Panc1 (cell line): Measurements from ENCODE around the gene BACH2. TPM values are rescaled to one million over a fixed set of nuclear protein-coding genes. Genes with fewer than 3 reads are reported as not detected.

ENCODE experiments used
- ATAC-seq: fragments of 200-7000 bp; cut with Tn5 transposase; 2 replicates; pipeline ENCODE4 v1.9.1; 2020; ENCODE audit warnings: mild to moderate bottlenecking, moderate library complexity
- BruUV-seq: library from RNA; stranded (reverse); fragments of 400-500 nt; replicated peaks from 2 replicates; lab custom pipeline; 2021; lab: Mats Ljungman, UMichigan
- CTCF ChIA-PET: fragments of 300-600 bp; sonication (Branson Sonifier 250); formaldehyde crosslinking; loops from one replicate; lab custom pipeline; 2022; ENCODE audit warnings: antibody characterized with exemption; lab: Charles Lee
- POLR2A ChIA-PET: fragments of 300-600 bp; sonication (Branson Sonifier 250); formaldehyde crosslinking; loops from one replicate; lab custom pipeline; 2022; ENCODE audit warnings: antibody characterized with exemption; lab: Charles Lee
- DNase-seq: peaks from one replicate; pipeline ENCODE4 v3.0.0-alpha.2; 2010; ENCODE audit warnings: low read depth, low spot score
- H3K27ac ChIP-seq: 2 replicates; pipeline ENCODE4 v1.5.1; 2011; ENCODE audit warnings: mild to moderate bottlenecking, low read length, inconsistent platforms
- H3K27me3 ChIP-seq: fragments of 200-500 bp; sonication (Bioruptor generic); 2 replicates; pipeline ENCODE4 v1.6.0; 2014; ENCODE audit warnings: low read length, inconsistent platforms; ENCODE audit not compliant: control insufficient read depth, insufficient read depth
- H3K36me3 ChIP-seq: fragments of 200-500 bp; sonication (Bioruptor generic); 2 replicates; pipeline ENCODE4 v1.5.1; 2014; ENCODE audit warnings: inconsistent platforms, mild to moderate bottlenecking, low read length, moderate library complexity; ENCODE audit not compliant: control insufficient read depth, insufficient read depth
- H3K4me1 ChIP-seq: 2 replicates; pipeline ENCODE4 v1.5.1; 2011; ENCODE audit warnings: inconsistent platforms, mild to moderate bottlenecking, low read length, moderate library complexity; ENCODE audit not compliant: control insufficient read depth, insufficient read depth
- H3K4me3 ChIP-seq, 2 experiments: 2 replicates each; pipeline ENCODE4 v1.5.1; 2011 to 2012; ENCODE audit warnings: low read depth in 2 of 2, low read length in 2 of 2, mild to moderate bottlenecking in 2 of 2, inconsistent platforms in 1 of 2, moderate library complexity in 1 of 2
- H3K9me3 ChIP-seq: fragments of 200-500 bp; sonication (Bioruptor generic); 2 replicates; pipeline ENCODE4 v1.5.1; 2014; ENCODE audit warnings: low read depth, mild to moderate bottlenecking, inconsistent platforms, low read length, moderate library complexity; ENCODE audit not compliant: control insufficient read depth, insufficient read depth
- CTCF ChIP-seq: fragments of 450-650 bp; IDR thresholded peaks from 2 replicates; pipeline ENCODE4 v1.5.1; 2017; ENCODE audit warnings: mild to moderate bottlenecking
- POLR2AphosphoS5 ChIP-seq: IDR thresholded peaks from 2 replicates; pipeline ENCODE4 v1.6.1; 2012; ENCODE audit warnings: mild to moderate bottlenecking, low read depth, low read length, moderate library complexity
- REST ChIP-seq, 2 experiments: IDR thresholded peaks; 2 replicates each; pipeline ENCODE4 v1.6.1; 2011 to 2012; ENCODE audit warnings: low read depth in 2 of 2, control low read depth in 1 of 2, low read length in 1 of 2, mild to moderate bottlenecking in 1 of 2, moderate library complexity in 1 of 2; ENCODE audit not compliant: insufficient read depth in 1 of 2
- SIN3A ChIP-seq: IDR thresholded peaks from 2 replicates; pipeline ENCODE4 v1.6.1; 2012; ENCODE audit warnings: low read depth, mild to moderate bottlenecking, low read length, moderate library complexity, borderline replicate concordance; ENCODE audit not compliant: insufficient read depth
- TCF7L2 ChIP-seq: IDR thresholded peaks from 2 replicates; pipeline ENCODE4 v1.6.1; 2011; ENCODE audit warnings: mild to moderate bottlenecking, low read depth, low read length, inconsistent platforms
- in situ Hi-C: cut with HindIII; loops from 2 replicates; pipeline ENCODE4 v1.10.0; 2016; ENCODE audit warnings: low sequenced_read_pairs, low pct_unique_long_range_greater_than_20kb
- intact Hi-C: fragments of 100-400 bp; cut with micrococcal nuclease; formaldehyde crosslinking; loops from one replicate; pipeline ENCODE4 v1.10.0; 2022; ENCODE audit not compliant: unreplicated experiment
- total RNA-seq: library from RNA; stranded (reverse); gene quantifications from one replicate; pipeline ENCODE4 v1.2.1, GENCODE V29; 2021; ENCODE audit not compliant: unreplicated experiment

Gene BACH2
- total RNA-seq, 1 experiment from 2014 or later = 1.6 TPM

GRCh38 chr6:89999945-90000825 is 296.5 kb downstream of the BACH2 start:
- TF ChIP-seq CTCF (no peak), REST (IDR thresholded peaks at IDR 0.05; ENCODE audit: insufficient read depth in 1 of 2, low read depth in 2 of 2, low read length in 1 of 2) (no peak), TCF7L2 (no peak), POLR2AphosphoS5 (no peak), SIN3A (no peak)
- ATAC-seq (no peak), DNase-seq (no peak)
- ChIA-PET CTCF (no interaction called here), POLR2A (no interaction called here)
- H3K27me3 ChIP-seq = no peaks in the 10 kb centered on the region
- H3K4me1 ChIP-seq = no peaks in the 10 kb centered on the region
- BruUV-seq = no TSS peak
- H3K36me3 ChIP-seq = no peaks in the 10 kb centered on the region
- intact Hi-C loops (no loop called here), in situ Hi-C loops (no loop called here)
- no peak overlapping the region for H3K4me3 ChIP-seq
- H3K27ac ChIP-seq = no peak overlapping the region
- H3K9me3 ChIP-seq = no peaks in the 10 kb centered on the region

- no TSS peak for BruUV-seq
- ChIA-PET CTCF (no interaction called here), POLR2A (interaction anchor here (0.7 kb wide), 1 partner anchor 16 kb away, joined by 4 read pairs; no protein-coding TSS in a partner anchor)
- no peaks in the 10 kb centered on the region for H3K9me3 ChIP-seq
- no peak for DNase-seq
- H3K4me3 ChIP-seq = no peak overlapping the region
- H3K27me3 ChIP-seq = no peaks in the 10 kb centered on the region
- in situ Hi-C loops (no loop called here), intact Hi-C loops (no loop called here)
- ATAC-seq = no peak
- no peak overlapping the region for H3K27ac ChIP-seq
- H3K36me3 ChIP-seq = no peaks in the 10 kb centered on the region
- no peaks in the 10 kb centered on the region for H3K4me1 ChIP-seq
- TF ChIP-seq CTCF = no peak
- no peak for TF ChIP-seq REST (IDR thresholded peaks at IDR 0.05; ENCODE audit: insufficient read depth in 1 of 2, low read depth in 2 of 2, low read length in 1 of 2)
- no peak for TF ChIP-seq TCF7L2
- no peak for TF ChIP-seq SIN3A
- TF ChIP-seq POLR2AphosphoS5 = no peak
Measured at GRCh38 chr6:89999154-89999553, 297.5 kb downstream of the BACH2 start.
